ENCODE results near the gene KIF1A.
A peak's percentile ranks its signal among the peaks of the same experiment; 100 is the strongest.
"Not testable (repeated sequence)": the region's sequence is repeated elsewhere in the genome, so short reads cannot be mapped to it uniquely, and the experiment has no call there.

The KIF1A gene

GRCh38 chr2:240696469-240696868 is 123.5 kb downstream of the KIF1A start:
- not testable (repeated sequence) for DNase-seq

DNA sequence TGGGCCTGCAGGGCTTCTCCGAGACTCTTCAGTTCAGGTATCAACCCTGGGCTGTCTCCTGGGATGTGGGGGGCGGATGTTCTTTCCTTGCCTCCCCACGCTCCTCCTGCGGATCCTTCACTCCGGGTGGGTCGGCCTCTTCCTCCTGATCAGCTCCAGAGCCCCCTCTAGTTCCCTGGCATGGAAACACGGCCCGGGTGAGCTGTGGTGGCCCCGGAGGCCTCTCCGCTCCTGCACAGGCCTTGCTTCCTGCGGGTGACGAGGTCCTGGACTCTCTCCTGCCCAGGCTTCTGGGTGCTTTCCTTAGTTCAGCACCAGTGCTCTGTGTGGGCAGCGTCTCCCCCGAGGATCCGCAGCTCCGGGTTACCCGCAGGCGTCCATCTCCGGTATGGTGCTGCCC is 124.4 kb downstream of the KIF1A start:
- DNase-seq, result not testable (repeated sequence)

GRCh38 chr2:240694304-240694703 is 125.7 kb downstream of the KIF1A start:
- DNase-seq, result not testable (repeated sequence)

DNA sequence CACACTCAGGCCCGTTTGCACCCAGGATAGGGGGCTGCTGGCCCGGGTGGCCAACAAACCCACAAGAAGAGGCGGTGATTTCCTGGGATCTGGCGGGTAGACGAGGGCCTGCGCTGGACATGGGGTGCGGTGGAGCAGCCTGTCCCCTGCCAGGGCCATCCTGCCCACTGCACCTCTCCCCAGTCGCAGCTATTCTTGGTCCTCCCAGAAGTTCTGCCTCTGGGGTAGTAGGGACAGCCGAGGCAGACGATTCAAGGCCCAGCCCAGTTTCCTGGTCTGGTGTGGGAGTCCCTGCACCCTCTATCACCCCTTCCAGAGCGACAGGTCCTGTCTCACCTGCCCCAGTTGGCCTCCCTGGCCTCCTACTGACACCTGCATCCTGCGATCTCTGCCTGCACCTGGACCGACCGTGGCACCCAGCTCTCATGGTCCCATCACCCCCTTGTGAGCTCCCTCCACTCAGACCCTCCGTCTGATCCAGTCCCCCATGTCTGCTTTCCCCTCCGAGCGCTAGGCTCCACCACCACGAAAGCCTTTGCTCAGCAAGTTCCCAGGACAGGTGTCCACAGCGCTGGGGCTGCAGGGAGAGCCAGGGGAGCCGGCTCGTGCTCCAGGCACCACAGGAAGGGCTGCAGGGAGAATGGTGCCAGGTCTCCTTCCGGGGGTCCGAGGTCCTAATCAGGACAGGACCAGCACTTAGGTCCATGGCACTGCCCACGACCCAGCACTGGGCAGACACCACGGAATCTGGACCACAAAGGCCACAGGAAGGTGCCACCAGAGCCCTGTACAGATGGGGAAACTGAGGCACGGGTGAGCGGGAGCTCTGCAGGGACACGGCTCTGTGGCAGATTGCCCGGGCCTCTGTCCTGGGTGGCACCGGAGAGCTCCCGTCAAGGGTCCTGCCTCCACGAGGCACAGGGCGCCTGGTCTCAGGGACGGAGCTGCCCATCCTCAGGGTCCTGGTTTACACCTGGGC is 127.1 kb downstream of the KIF1A start:
- not testable (repeated sequence) for DNase-seq

- DNase-seq, result not testable (repeated sequence)
These were observed 128.2 kb downstream of the KIF1A start, which contains the start of gene AQP12A for GRCh38 chr2:240691631-240692420. TSS of gene AQP12A (plus strand) at chr2:240691866. CDS start at chr2:240691914, 48 bp downstream.

- not testable (repeated sequence) for DNase-seq
These were observed 129.0 kb downstream of the KIF1A start for GRCh38 chr2:240691075-240691427.

- peak; percentile 10 for DNase-seq
These were observed 129.5 kb downstream of the KIF1A start for GRCh38 chr2:240690421-240691074.

- DNase-seq, result no peak
These were observed 130.0 kb downstream of the KIF1A start for GRCh38 chr2:240689975-240690374.

DNA sequence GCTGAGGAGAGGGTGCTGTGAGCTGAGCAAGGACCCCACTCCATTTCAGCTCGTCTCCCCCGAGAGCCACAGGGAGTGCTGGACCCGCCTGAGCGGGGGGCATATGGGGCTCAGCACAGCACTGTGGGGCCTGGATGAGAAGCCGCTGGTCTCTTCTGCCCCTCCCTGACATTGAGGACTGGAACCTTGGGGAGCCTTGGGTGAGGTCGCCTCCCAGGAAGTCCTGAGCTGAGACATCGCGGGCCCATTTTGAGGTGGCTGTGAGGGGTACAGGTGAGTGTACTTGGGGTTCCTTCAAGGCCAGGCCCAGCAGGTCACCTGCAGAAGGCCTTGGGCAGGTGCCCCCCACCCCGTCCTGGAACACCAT is 131.5 kb downstream of the KIF1A start:
- no peak for DNase-seq

DNA sequence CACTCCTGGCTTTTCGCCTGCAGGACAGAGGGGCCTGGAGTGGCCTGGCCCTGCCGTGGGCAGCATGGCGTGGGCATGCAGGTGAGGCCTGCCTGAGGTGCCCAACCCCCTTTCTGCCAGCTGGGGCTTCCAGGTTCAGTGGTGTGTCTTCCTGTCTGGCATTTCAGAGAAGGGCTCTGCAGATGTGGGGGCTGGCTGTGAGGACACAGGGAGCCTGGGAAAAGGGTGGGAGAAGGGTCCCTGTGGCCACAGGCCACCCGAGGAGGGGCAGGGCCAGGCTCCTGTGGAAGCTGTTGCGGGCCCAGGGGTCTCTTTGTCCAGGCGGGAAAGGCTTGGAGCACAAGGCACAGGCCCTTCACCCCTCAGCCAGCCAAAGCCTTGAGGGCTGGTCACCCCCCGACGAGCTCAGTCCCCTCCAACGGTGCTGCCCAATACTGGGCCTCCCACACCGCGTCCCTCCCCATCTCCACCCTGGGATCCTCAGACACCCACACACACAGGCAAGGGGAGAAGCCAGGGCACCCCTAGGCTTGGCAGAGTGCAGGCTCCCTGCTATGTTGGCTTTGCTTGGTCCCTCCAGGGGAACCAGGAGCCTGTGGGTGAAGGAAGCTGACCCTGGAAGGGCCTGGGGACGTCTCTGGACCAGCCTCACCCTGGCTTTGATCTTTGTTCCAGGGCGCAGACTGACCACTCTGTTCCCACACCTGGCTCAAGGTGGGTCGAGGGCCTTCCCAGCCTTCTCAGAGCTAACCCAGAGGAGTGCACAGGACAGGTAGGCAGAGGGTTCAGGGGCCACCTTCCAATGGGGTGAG is 132.1 kb downstream of the KIF1A start:
- DNase-seq, result no peak

DNA sequence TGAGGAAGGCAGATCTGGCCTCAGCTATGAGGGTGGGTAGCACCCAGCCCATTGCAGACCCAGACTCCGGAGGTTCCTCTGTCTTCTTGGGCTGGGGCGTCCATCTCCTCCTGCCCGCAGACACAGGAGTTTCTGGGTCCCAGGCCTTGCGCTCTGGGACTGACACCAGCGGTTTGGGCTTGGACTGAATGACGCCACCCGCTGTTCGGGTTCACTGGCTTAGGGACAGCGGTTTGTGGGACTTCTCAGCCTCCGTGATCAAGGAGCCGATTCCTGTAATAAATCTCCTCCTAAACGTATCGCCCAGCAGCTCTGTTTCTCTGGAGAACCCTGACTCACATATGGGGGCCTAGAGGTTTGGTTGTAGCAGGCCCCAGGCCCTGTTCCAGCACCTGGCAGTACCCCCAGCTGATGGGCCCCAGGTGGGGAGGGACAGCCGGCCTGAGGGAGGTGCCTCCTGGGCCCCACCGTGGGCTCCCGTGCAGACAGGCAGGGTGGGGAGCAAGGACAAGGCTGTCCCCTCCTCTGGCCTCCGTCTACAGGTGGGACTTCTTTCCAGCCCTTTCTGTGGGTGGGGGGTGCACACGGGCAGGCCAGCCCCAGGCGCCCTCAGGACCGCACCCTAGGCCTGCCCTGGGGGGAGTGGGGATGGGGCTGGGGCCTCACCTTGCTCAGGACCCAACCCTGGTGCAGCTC is 132.8 kb downstream of the KIF1A start:
- DNase-seq, result no peak

- no peak for DNase-seq
These were observed 133.6 kb downstream of the KIF1A start for GRCh38 chr2:240686460-240686859.

DNA sequence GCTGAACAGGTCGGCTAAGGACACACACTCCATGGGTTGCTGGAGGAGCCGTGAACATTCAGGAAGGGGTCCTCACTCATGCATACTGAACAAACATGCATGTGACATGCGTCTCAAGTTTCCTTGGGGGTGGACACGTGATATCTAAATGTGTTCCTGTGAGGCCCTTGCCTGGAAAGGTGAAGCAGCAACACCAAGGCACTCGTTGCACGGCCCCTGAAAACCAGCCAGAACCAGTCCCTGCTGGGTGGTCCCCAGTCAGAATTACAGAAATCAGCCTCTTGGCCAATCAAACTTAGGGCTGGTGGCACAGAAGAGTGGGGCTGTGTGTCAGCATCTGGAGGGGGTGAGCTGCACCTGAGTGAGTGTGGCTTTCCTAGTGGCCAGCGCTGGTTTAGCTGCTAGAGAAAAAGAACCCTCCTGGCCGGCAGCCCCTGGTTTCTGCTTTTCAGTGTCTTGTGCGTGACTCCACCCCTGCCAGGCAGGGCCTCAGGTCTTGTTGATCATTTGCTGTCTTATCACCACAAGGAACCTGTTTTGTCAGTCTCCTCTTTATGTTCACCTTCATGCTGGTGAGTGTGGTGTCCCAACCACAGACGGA is 134.1 kb downstream of the KIF1A start:
- no peak for DNase-seq

DNA sequence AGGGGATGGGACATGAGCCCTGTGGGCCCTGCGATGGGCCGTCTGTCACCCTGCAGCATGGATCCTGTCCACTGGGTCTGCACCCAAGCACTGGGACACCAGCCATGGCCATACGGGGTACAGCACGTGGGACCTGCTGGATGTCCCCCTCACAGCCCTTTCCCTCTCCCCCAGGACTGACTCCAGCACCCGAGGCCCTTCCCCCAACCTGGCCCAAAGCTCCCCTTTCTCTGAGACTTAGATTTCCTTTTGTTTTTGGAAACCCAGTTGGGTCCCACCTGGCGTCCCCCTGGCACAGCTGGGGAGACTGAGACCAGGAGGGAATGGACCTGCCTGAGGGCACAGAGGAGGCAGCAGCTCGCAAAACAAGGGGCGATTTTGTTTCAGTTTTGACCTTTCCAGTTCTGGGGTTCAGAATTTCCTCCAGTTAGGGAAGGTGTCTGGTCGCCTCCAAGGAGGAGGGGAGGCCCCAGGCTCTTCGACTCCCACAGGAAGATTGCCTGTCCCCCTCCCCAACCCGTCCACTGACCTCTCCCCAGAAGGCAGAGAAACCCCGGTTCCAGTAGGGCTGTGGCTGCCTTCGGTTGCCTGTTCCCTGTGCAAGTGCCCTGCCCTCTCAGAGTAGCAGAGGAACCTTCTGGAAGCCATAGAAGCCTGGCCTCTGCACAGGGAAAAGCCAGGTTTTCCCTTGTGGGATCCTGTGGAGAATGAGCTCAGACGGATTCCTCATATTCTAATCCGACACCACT is 135.9 kb downstream of the KIF1A start:
- not testable (repeated sequence) for DNase-seq

DNA sequence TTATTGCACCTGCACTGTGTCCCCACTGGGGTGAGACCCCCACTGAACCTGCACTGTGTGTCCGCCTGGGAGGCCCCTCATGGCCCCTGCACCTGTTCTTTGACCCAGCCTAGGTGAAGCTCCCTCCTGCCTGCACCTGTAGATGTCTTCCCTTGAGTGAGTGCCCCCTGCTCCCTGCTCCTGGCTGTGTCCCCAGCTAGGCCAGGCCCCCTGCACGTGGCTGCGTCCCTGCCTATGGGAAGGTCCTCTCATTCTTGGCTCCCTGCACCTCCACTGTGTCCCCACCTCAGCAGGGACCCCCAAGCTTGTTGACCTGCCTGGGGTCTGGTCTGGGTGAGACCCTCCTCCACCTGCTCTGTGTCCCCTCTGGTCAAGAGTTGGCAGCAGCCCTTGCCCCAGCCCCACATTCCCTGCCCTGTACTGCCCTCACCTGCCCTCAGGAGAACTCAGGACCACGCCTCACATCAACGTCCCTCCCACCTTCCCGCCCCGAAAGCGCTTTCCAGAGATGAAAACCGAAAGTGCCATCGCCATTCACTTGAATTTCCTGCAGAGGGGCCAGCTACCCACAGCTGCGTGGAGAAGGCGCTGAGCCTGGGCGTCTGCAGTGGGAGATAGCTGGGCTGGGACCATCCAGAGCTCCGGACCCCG is 136.6 kb downstream of the KIF1A start:
- not testable (repeated sequence) for DNase-seq

GRCh38 chr2:240682431-240683224 is 137.4 kb downstream of the KIF1A start, which contains the start of gene AQP12B:
TSS of gene AQP12B (minus strand) at chr2:240682885. CDS start at chr2:240682837, 48 bp downstream.
- DNase-seq, result not testable (repeated sequence)

GRCh38 chr2:240680185-240680584 is 139.8 kb downstream of the KIF1A start:
- not testable (repeated sequence) for DNase-seq

- not testable (repeated sequence) for DNase-seq
These were observed 141.1 kb downstream of the KIF1A start for GRCh38 chr2:240678909-240679308.

DNA sequence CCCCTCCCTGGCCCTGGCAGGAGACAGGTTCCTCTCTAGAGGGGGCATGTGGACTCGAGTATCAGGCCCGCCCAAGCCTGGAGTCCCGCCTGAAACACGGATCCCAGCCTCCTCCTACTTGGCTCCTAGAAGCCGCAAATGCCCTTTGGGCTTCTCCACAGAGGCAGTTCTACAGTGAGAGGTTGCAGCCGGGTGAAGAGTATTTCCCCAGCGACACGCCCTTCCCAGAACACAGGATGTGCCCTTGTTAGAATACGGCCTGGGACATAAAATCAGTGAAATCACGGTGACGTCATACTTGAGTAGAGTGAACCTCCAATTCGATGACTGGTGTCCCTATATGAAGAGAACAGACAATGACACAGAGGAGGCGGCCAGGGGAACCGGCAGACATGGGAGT is 142.0 kb downstream of the KIF1A start:
- DNase-seq, result not testable (repeated sequence)
